ENCODE data around the gene TENT5C.

DNA sequence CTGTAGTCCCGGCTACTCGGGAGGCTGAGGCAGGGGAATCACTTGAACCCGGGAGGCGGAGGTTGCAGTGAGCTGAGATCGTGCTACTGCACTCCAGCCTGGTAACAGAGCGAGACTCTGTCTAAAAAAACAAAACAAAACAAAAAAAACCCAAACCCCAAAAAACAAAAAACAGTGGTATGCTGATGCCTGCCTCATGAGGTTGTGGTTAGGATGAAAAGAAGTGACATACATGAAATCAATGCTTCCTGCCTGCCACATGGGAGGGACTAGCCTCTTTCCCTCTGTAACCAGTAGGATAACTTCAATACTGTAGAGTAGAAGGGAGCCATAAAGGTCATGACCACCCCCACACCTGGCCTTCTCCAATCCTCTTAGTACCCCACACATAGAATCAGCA, 55.2 kb downstream of the TENT5C start:
- no peak for TF ChIP-seq FOXM1 (IDR thresholded peaks at IDR 0.05; ENCODE audit: borderline replicate concordance)
- TF ChIP-seq ARNT (IDR thresholded peaks at IDR 0.05), result no peak
- TF ChIP-seq FOXA1 (IDR thresholded peaks at IDR 0.05), result no peak
- TF ChIP-seq LEF1 (IDR thresholded peaks at IDR 0.05; ENCODE audit: borderline replicate concordance), result no peak
- TF ChIP-seq CTBP1 (IDR thresholded peaks at IDR 0.05; ENCODE audit: borderline replicate concordance), result no peak
- TF ChIP-seq TARDBP (IDR thresholded peaks at IDR 0.05), result no peak
- no peak for TF ChIP-seq ZNF384 (IDR thresholded peaks at IDR 0.05)
- no peak for TF ChIP-seq L3MBTL2 (conservative IDR thresholded peaks at IDR 0.05)
- no peak for TF ChIP-seq BHLHE40 (IDR thresholded peaks at IDR 0.05; ENCODE audit: borderline replicate concordance)
- no peak for TF ChIP-seq FOXK2 (IDR thresholded peaks at IDR 0.05)
- TF ChIP-seq SP1 (IDR thresholded peaks at IDR 0.05), result no peak
- TF ChIP-seq NFRKB (IDR thresholded peaks at IDR 0.05), result no peak
- no peak for TF ChIP-seq HDGF (IDR thresholded peaks at IDR 0.05; ENCODE audit: borderline replicate concordance)

Data from HEK293T (cell line).